Dermis microvascular lymphatic vessel endothelial cell (primary cell): ENCODE data around the gene ABHD10. TPM values are rescaled to one million over a fixed set of nuclear protein-coding genes. Genes with fewer than 3 reads are reported as not detected.

Experiments
- DNase-seq, 2 donors: peaks; one replicate each; pipeline versions ENCODE4 v3.0.0 to v3.0.0-alpha.2; 2010; ENCODE audit warnings: low read depth in 2 of 2
- total RNA-seq: library from RNA; depleted of rRNA; stranded (reverse); fragments of >200 nt; gene quantifications from 2 replicates; pipeline ENCODE4 v1.2.1, GENCODE V29; 2014

The ABHD10 gene
- total RNA-seq, 1 donor from 2014 or later, result 25.8 TPM

DNA sequence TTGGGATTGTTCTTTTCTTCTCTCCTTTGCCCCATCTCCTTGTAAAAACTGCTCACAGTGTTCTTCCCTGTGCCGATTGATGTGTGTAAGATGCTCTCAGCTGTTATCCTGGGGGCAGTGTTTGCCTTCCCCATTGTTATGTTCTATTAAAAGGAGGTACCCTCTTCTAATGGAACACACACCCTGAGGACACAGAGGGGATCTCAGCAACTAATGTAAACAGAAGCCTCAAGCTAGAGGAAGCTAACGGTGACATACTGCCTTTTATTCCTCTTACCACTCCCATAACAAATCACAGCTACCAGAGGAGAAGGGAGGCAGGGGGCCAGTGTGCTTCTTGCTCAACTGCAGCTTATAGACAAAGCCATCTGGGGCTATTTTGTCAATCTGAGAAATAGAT is 22.1 kb downstream of the ABHD10 start:
- DNase-seq, result no peak

DNA sequence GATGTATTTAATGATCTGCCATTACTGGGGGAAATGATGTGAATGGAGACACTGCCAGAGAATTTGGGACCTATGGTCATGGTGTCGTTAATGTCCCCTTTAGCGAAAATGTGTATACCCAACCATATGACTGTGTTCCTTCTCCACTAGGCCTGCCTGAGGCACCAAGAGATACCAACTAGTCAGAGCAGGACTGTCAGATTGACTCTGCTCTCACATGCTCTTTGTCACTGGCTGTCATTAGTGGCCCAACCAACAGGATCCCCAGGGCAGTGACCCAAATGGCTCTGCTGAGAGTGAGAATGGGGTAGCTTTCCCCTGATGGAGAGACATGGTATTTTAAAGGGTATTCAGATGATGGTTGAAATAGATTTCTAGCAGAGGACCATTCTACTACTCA is 22.7 kb downstream of the ABHD10 start:
- no peak for DNase-seq

DNA sequence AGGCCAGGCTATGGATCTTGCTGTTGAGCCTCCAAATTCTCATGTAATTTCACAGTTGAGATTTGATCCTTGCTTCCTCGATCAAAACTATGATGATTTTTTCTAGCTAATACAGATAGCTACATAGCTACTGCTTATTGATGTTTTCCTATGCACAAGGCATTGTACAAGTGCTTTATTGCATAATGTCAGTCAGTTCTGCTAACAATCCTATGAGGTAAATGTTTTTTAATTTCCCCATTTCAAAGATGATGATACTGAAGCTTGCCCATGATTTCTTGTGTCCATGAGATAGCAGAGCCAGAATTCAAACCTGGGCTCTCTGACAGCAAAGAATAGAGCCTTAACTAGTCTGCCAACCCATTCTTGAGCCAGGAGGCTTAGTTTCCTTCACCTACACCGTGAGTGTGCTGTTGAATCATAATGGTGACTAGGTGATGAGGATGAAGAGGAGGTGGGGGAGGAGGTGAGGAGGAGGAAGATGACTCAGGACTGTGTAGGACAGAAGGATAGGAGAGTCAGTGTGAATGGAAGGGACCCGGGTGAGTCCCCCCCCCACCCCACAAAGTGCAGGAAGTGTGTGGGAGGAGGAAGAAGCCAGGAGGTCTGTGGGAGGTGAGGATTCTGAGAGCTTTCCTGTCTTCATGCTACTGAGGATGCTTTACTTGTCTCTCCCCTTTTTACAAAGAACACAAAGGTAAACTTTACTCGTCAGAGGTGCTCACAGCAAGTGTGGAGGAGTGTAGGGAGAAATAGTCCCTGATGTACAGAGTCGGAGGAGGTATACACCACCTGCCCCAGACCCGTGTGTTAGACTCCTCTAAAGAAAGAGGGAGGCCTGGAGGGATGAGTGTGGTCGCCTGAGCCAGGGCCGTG is 23.5 kb downstream of the ABHD10 start:
- DNase-seq, result no peak

DNA sequence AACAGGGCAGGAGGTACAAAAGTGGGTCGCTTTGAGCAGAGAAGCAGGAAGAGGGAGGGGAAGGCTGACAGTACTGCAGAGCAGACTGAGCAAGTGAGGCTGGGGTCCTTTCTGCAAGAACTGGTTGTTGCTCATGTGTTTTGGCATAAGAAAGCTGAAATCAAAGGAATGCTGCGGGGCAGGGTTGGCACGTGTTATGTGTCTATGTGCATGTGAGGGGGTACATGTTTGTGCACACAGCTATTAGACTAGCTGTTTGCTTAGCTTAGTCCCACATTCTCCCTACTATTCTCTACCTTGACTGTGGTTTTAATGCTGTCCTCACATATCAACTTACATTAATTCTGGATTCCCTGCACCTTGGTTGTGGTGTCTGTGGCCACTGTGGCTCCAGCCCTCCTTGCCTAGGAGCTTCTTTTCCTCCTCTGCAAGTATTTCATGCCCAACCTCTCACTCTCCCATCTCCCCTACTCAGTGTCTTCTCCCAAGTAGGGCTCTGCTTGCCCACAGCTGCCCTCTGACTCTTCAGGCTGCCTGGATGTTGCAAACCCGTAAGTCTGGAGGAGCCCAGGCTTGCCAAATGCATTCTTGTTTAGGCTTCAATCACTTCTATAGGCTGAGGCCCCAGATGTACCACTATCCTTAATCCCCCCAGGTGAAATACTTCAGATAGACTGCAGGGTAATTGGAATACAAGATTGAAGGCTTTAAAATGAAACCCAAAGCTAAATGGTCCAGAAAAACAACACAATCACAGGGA is 24.7 kb downstream of the ABHD10 start:
- no peak for DNase-seq

DNA sequence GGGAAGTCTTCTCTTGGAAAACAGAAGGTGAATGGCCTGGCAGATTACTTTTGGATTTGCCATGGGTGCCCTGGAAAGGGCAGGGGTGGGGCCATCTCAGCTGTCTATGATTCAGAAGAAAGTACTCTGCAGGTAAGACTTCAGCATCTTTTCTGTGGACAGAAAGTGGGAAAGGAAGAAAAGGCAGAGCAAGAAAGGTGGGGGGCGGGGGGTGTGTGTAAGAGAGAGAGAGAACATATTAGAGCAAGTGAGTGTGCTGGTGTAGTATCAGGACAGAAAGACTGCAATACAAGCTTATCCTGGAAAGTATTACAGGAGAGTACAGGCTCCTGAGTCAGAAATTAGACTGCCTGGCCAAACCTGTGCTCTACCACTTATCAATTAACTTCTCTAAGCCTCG is 25.4 kb downstream of the ABHD10 start:
- no peak for DNase-seq

DNA sequence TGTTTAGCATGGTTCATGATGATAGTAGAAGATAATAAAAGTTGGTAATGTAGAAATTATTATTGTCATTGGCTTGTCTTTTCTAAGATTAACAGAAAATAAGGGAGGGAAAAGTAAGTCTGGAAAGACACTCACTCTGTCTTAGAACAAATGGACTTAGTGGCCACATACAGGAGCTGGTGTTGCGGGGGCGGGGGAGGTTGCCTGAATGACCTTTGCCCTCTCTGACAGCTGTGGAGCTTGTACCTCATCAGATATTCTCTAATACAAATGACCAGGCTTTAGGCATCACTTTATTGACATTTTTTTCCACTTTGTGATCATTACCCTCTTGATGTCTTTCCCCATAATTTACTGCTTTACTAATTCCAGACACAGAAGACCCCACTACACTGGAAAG is 25.8 kb downstream of the ABHD10 start:
- no peak for DNase-seq

DNA sequence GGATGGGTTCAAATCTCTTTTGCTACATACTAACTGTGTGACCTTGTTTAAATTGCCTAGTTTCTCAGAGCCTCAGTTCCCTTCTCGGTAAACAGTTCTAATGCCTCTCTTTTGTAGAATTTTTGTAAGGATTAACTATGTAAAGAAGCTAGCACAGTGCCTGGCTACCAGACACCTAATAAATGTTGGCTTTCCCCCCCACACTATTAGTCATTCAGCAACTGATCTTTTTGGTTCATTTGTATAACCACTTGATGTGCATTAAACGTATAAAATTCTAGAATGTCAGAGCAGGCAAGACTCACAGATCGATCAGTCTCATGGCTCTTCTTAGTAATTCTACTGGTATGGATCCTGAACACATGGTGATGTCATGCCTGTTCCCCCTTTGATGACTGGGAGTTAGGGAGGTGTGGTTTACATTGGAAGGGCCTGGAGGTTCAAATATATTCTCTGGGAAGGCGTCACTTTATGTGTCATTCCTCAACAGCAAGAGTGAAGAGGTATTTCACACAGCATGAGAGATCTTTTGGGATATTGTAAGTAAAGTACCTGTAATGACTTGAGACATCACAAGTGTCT is 26.4 kb downstream of the ABHD10 start:
- no peak for DNase-seq

DNA sequence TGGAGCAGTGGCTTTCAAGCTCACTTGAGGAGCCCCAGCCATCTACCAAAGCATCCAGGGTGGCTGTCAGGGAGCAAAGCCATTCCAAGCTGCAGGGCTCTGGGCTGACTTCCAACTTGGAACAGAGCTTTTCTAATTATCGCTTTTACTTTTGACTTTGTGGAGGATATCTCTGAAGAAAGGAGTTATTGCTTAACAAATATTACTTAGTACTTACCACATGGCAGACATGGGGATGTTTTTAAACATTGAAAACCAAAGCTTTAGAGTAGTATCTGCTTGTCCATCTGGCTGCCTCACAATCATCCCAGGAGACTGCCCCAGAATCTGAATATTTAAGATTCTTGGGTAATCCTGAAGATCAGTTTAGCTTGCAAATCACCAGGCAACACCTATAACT is 28.8 kb downstream of the ABHD10 start:
- no peak for DNase-seq

DNA sequence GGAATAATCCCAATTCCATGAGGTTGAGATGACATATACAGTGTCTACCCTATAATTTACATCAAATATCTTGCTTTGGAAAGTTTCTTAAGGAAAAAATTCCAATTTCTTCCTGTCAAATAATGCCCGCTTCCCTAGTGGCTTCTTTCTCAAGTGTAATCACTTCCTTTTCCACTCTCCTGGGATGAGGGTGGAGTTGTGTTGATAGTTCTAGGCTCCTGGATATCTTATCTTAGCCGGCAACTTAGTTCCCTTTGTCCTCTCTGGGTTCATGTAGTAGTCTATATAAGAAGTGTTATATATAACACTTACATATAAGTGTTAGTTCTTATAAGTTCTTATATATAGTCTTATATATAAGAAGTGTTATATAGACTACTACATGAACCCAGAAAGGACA is 30.8 kb downstream of the ABHD10 start:
- no peak for DNase-seq

DNA sequence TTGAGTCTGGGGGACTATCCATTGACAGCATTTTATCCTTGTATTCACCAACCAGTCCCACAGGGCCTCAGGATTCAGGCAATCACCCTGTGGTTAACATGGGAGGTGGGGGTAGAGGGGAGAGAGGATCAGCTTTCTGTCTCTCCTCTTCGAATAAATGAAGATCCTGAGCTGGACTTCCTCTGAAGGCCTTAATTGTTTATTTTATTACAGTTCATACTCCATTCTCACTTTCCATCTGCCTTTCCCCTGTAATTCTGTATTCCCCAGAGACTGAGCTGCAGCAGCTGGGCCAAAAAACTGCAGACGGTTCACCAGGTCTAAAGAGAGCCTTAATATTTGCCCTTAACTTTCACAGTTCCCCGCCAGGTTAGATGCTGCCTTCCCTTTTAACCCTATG is 31.8 kb downstream of the ABHD10 start:
- no peak for DNase-seq

DNA sequence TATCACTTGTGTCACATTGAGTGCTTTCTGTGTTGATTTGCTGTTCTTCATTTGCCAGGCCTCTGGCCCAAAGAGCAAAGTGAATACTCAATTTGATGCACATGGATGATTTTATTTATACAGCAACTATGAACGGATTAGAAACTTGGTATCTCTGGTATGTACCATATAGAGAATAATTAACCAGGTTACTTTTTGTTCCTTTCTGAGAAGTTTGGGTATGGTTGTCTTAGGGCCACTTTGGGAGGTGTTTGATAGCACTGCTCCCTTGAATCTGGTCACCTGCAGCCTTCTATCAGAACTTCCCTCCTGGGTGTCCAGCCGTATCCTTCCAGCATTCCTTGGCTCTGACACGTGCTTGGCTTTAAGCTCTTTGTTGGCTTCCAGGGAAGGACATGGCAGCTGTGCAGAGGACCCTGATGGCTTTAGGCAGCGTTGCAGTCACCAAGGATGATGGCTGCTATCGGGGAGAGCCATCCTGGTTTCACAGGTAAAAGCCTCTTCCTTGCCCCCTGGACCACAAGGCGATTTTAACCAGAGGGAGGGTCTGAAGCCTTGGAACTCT is 32.6 kb downstream of the ABHD10 start:
- DNase-seq, result no peak

DNA sequence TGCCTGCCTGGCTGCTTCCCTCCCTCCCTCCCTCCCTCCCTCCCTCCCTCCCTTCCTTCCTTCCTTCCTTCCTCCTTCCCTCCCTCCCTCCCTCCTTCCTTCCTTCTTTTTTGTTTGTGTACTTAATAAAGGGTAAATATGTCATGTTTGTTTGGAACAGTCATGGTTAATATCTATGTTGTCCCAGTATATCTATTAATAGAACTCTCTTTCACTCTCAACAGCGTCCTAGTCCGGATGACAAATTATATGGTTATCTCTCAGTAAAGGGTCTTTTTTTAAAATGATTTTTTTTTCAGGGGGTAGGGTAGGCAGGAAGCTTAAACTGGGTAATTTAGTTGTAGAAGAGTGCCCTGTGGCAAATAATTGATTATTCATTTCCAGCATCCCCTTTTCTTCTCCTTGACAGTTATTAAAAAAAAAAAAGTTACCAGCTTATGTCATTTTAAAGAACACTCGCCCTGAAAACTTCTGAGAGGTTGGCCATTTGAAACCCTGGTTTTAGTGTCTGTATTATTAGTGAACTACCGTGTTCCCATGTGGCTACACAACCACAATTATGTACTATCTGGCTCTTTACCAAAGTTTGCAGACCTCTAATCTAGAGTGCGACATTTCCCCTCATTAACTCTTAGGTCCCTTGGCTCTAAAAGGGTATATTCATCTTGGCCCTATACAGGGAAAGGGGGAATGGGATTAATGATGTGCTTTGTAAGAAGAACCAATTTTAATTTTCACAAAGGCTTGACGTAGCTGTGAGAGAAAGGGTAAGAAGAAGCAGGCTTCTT is 33.6 kb downstream of the ABHD10 start:
- DNase-seq, result no peak

DNA sequence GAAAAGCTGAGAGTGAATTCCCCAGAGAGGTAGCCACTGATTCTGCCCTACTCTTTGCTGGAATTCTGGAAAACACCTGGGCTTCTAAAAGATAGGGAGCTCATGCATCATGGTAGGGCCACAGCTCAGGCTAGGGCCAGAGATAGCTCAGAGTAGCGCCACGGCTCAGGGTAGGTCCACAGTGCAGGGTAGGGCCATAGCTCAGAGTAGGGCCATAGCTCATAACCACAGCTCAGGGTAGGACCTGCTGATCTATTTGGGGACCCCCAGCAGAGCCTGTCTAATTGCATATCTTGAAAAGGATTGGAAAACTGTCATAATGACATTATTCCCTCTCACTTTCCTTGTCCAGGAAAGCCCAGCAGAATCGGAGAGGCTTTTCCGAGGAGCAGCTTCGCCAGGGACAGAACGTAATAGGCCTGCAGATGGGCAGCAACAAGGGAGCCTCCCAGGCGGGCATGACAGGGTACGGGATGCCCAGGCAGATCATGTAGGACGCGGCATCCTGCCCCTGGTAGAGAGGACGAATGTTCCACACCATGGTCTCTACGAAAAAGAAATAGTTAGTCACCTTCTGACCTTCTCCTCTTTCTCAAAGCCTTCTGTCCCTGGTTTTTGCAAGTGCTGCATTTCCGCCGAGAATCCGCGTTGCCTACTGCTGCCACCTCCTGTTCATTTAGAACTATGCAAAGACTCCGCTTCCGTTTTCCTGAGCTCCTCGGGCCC is 34.4 kb downstream of the ABHD10 start:
- DNase-seq, result peak; percentile 34 to 72

DNA sequence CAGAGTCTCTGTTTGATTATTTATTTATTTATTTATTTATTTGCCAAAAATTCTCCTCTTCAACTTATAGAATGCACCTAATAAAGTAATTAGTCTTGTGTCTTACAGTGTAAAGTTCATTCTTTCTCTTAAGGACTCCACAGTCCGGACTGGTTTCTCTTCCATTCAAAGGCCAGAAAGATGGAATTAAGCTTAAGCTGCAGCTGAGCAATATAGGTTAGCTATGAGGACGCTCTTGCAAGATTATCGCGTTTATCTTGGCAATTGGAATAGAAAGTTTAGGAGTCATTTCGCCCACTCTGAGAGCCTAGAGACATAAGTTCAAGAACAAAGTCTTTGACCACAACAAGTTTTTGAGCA is 34.9 kb downstream of the ABHD10 start:
- no peak for DNase-seq

DNA sequence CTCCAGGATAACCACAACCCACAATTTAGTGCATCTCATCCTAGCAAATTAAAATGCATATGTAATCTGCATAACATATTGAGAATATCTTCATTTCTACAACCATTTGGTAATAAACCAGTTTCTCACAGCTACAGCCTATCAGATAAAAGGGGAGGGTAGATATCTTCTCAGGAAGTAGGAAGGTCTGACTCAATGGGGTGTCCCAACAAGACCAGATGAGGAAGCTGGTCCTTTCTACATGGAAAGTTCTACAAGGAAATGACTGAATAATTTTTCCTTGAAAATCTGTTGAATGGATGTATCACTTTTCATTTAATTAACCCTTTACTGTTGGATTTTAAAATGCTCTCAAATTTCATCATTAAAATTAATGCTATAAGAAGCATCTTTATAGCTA is 38.3 kb downstream of the ABHD10 start:
- DNase-seq, result no peak

DNA sequence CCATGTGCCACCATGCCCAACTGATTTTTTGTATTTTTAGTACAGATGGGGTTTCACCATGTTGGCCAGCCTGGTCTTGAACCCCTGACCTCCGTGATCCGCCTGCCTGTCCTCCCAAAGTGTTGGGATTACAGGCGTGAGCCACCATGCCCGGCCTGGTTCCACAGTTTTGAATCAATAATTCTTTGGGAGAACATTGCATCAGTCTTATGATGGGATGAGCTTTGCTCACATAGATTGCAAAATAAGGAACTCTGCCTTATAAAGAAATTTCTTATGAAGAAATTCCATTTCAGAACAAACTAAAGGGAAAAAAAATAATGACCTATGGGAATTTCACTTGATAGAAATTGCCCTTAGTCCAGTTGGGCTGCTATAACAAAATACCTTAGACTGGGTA is 39.9 kb downstream of the ABHD10 start:
- no peak for DNase-seq

DNA sequence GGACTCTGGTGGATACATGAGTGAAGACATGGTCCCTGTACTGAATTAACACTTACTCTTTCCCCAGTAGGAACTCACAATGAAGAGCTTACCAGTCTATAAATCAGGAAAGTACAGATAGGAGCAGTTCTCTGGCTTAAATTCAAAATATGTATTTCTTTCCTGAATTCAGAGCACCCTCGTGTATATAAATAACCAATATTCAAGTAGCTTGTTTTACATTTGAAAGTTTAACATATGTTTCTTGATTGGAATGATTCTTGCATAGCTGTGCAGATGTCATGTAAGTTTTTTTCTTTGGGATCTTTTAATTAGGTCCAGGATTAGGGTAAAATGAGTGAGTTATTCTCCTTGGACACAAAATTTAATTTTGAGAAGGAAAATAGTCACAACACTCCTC is 40.9 kb downstream of the ABHD10 start:
- DNase-seq, result no peak

DNA sequence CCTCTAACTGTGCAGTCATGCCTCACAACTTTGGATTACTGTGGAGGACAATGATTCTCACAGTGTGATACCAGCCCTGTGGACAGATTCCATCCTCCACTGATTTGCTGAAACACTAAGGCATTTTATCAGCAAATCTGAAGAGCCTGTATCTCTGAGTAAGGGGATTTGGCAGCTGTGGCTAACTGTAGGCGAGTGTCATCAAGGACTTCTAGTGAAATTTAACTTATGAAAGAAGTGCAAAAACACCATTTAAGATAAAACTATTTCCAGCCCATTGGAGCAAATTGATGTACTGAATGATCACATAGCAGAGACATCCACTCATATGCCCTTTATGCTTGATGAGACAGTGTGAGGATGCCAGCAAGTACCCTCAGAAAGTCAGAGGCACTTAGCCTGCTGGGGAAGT is 41.9 kb downstream of the ABHD10 start:
- no peak for DNase-seq

DNA sequence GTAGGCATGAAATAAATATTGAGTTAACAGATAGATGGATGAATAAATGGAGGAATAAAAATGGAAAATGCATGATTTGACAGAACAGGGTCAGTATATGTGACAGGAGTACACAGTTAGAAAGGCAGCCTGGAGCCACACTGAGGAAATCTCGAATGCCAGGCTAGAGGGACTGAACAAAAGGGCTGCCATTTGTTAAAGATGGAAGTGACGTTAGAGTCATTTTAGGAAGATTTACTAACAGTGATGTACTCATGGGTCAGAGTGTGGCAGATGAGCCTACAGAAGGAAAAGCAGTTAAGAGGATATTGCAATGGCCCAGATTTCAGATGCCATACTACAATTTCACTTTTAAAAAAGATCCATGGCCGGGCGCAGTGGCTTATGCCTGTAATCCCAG is 48.3 kb downstream of the ABHD10 start:
- DNase-seq, result no peak

DNA sequence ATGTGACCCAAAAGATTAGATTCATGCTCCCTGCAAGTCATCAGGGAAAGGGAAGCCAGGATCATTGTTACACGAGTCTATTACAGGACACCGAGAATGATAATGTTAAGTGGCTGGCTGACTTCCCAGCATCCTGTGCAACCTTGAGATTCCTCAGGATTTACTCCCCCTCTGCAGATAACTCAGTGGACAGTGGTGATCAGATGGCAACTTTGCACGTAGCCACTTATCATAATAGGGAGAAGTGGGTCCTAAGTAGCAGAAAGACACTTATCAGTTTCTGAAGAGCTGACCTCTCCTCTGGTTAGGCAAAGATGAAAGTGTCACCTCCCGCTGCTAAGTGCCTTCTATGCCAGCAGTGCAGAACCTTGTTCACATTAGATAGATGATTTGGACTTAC is 49.0 kb downstream of the ABHD10 start:
- DNase-seq, result no peak

DNA sequence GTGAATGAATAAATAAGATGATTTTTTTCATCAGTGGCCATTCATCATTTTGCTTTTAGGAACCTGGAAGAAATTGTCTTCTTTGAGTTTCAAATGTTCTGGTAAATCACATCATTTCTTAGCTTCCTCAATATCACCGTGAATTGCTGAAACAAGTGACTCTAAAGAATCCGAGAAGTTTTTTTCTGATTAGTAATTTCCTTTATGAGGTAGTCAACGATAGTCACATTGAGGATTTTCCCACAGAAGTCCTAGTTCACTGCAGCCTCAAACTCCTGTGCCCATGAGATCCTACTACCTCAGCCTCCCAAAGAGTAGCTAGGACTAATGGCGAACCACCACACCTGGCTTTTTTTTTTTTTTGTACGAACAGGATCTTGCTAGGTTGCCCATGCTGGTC is 52.1 kb downstream of the ABHD10 start:
- no peak for DNase-seq
